ENCODE results near the gene RAD51D. TPM values are rescaled to one million over a fixed set of nuclear protein-coding genes. Genes with fewer than 3 reads are reported as not detected.

The RAD51D gene
- polyA plus RNA-seq, 1 donor from 2014 or later, result 19.0 TPM

GRCh38 chr17:35082073-35082657, 37.5 kb downstream of the RAD51D start:
- no peaks in the 10 kb centered on the region for H3F3A ChIP-seq (ENCODE audit: insufficient read depth, low read length, poor library complexity, severe bottlenecking)
- no peak overlapping the region for H3K27ac ChIP-seq (ENCODE audit: low read length)
- H3K4me2 ChIP-seq (ENCODE audit: low read length), result no peak overlapping the region
- no peak overlapping the region for H3K4me3 ChIP-seq (ENCODE audit: low read length)
- no peaks in the 10 kb centered on the region for H3K36me3 ChIP-seq (ENCODE audit: insufficient read depth, low read length)
- no peak overlapping the region for H2AFZ ChIP-seq (ENCODE audit: low read depth, low read length)
- no peaks in the 10 kb centered on the region for H4K20me1 ChIP-seq (ENCODE audit: insufficient read depth)
- no peak overlapping the region for H3K9ac ChIP-seq (ENCODE audit: low read length)
- no peaks in the 10 kb centered on the region for H3K9me3 ChIP-seq (ENCODE audit: low read length)
- H3K79me2 ChIP-seq (replicated peaks; ENCODE audit: insufficient read depth, low read length), result peaks cover 14% of the 10 kb centered on the region
- H3K27me3 ChIP-seq (ENCODE audit: insufficient read depth, low read depth, low read length), result no peaks in the 10 kb centered on the region
- TF ChIP-seq POLR2AphosphoS5 (IDR thresholded peaks at IDR 0.05), result no peak
- TF ChIP-seq EZH2 (IDR thresholded peaks at IDR 0.05; ENCODE audit: borderline replicate concordance, insufficient read depth, low read length, poor library complexity, severe bottlenecking), result no peak
- no peak for TF ChIP-seq MXI1 (conservative IDR thresholded peaks at IDR 0.05; ENCODE audit: poor library complexity, severe bottlenecking)
- TF ChIP-seq EP300 (conservative IDR thresholded peaks at IDR 0.05; ENCODE audit: poor library complexity, severe bottlenecking), result no peak
- TF ChIP-seq SMC3 (conservative IDR thresholded peaks at IDR 0.05; ENCODE audit: poor library complexity), result no peak
- TF ChIP-seq RAD21 (conservative IDR thresholded peaks at IDR 0.05), result no peak
- no peak for TF ChIP-seq TAF1 (IDR thresholded peaks at IDR 0.05; ENCODE audit: low read depth)
- no peak for TF ChIP-seq REST (IDR thresholded peaks at IDR 0.05; ENCODE audit: borderline replicate concordance)
- no peak for TF ChIP-seq CTCF (IDR thresholded peaks at IDR 0.05; ENCODE audit: poor library complexity, severe bottlenecking)
- H3K9me2 ChIP-seq (ENCODE audit: insufficient read depth, low read length), result no peaks in the 10 kb centered on the region

GRCh38 chr17:35081638-35082037, 38.0 kb downstream of the RAD51D start:
- no peaks in the 10 kb centered on the region for H3F3A ChIP-seq (ENCODE audit: insufficient read depth, low read length, poor library complexity, severe bottlenecking)
- H2AFZ ChIP-seq (ENCODE audit: low read depth, low read length), result no peak overlapping the region
- no peak overlapping the region for H3K9ac ChIP-seq (ENCODE audit: low read length)
- TF ChIP-seq CTCF (IDR thresholded peaks at IDR 0.05; ENCODE audit: poor library complexity, severe bottlenecking), result no peak
- TF ChIP-seq TAF1 (IDR thresholded peaks at IDR 0.05; ENCODE audit: low read depth), result no peak
- TF ChIP-seq MXI1 (conservative IDR thresholded peaks at IDR 0.05; ENCODE audit: poor library complexity, severe bottlenecking), result no peak
- no peak for TF ChIP-seq POLR2AphosphoS5 (IDR thresholded peaks at IDR 0.05)
- TF ChIP-seq REST (IDR thresholded peaks at IDR 0.05; ENCODE audit: borderline replicate concordance), result no peak
- no peak for TF ChIP-seq EZH2 (IDR thresholded peaks at IDR 0.05; ENCODE audit: borderline replicate concordance, insufficient read depth, low read length, poor library complexity, severe bottlenecking)
- TF ChIP-seq RAD21 (conservative IDR thresholded peaks at IDR 0.05), result no peak
- TF ChIP-seq SMC3 (conservative IDR thresholded peaks at IDR 0.05; ENCODE audit: poor library complexity), result no peak
- TF ChIP-seq EP300 (conservative IDR thresholded peaks at IDR 0.05; ENCODE audit: poor library complexity, severe bottlenecking), result no peak
- H3K27me3 ChIP-seq (ENCODE audit: insufficient read depth, low read depth, low read length), result no peaks in the 10 kb centered on the region
- no peak overlapping the region for H3K27ac ChIP-seq (ENCODE audit: low read length)
- H3K4me3 ChIP-seq (ENCODE audit: low read length), result no peak overlapping the region
- no peak overlapping the region for H3K4me2 ChIP-seq (ENCODE audit: low read length)
- H3K9me3 ChIP-seq (ENCODE audit: low read length), result no peaks in the 10 kb centered on the region
- no peaks in the 10 kb centered on the region for H3K9me2 ChIP-seq (ENCODE audit: insufficient read depth, low read length)
- no peaks in the 10 kb centered on the region for H3K36me3 ChIP-seq (ENCODE audit: insufficient read depth, low read length)
- no peaks in the 10 kb centered on the region for H4K20me1 ChIP-seq (ENCODE audit: insufficient read depth)
- H3K79me2 ChIP-seq (replicated peaks; ENCODE audit: insufficient read depth, low read length), result peaks cover 8% of the 10 kb centered on the region

Data from neural cell (in vitro differentiated cells).